ENCODE measurements around the gene CD300LD.

The CD300LD gene

DNA sequence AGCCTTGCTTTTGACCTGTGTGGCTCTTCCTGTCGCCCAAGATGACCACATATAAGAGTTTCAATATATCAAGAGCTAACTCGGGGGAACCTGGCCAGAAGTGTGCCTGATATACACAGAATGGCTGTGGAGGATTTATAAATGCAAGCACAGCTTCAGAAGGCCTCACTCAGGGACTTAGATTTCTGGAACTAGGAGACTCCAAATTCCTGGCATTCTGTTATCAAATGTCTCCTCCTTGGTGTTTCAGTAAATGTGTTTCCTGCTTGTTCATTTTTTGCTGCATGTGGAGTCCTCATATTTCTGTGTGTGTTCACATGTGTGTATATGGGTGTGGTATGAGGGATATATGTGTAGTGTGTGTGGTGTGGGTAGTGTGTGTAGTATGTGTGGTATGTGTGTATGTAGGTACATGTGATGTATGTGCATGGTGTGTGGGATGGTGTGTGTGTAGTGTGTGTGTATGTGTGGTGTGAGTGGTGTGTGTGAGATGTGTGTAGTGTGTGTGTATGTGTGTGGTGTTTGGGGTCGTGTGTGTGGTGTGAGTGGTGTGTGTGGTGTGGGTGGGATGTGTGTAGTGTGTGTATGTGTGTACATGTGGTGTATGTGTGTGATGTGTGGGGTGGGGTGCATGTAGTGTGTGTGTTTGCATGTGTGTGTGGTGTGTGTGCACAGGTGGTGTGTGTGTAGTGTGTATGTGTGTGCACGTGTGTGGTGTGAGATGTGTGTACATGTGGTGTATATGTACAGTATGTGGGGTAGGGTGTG is 23.8 kb downstream of the CD300LD start:
- no peak for DNase-seq (ENCODE audit: low read depth, low spot score)
- TF ChIP-seq, protein P1, sequence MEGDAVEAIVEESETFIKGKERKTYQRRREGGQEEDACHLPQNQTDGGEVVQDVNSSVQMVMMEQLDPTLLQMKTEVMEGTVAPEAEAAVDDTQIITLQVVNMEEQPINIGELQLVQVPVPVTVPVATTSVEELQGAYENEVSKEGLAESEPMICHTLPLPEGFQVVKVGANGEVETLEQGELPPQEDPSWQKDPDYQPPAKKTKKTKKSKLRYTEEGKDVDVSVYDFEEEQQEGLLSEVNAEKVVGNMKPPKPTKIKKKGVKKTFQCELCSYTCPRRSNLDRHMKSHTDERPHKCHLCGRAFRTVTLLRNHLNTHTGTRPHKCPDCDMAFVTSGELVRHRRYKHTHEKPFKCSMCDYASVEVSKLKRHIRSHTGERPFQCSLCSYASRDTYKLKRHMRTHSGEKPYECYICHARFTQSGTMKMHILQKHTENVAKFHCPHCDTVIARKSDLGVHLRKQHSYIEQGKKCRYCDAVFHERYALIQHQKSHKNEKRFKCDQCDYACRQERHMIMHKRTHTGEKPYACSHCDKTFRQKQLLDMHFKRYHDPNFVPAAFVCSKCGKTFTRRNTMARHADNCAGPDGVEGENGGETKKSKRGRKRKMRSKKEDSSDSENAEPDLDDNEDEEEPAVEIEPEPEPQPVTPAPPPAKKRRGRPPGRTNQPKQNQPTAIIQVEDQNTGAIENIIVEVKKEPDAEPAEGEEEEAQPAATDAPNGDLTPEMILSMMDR (IDR thresholded peaks at IDR 0.05; ENCODE audit: low read depth, low read length), result no peak
- H3K4me3 ChIP-seq (ENCODE audit: low read depth, low read length), result no peak overlapping the region
- in situ Hi-C loops (cut with HindIII; ENCODE audit: low sequenced_read_pairs), result no loop called here

GRCh38 chr17:74567397-74567796 is 24.7 kb downstream of the CD300LD start, which contains the start of gene CD300H:
TSS of gene CD300H (minus strand) at chr17:74567509.
- H3K4me3 ChIP-seq (ENCODE audit: low read depth, low read length), result no peak within 1 kb of the TSS
- in situ Hi-C loops (cut with HindIII; ENCODE audit: low sequenced_read_pairs), result no loop called here
- no peak for DNase-seq (ENCODE audit: low read depth, low spot score)
- TF ChIP-seq, protein P1 (IDR thresholded peaks at IDR 0.05; ENCODE audit: low read depth, low read length), result no peak

DNA sequence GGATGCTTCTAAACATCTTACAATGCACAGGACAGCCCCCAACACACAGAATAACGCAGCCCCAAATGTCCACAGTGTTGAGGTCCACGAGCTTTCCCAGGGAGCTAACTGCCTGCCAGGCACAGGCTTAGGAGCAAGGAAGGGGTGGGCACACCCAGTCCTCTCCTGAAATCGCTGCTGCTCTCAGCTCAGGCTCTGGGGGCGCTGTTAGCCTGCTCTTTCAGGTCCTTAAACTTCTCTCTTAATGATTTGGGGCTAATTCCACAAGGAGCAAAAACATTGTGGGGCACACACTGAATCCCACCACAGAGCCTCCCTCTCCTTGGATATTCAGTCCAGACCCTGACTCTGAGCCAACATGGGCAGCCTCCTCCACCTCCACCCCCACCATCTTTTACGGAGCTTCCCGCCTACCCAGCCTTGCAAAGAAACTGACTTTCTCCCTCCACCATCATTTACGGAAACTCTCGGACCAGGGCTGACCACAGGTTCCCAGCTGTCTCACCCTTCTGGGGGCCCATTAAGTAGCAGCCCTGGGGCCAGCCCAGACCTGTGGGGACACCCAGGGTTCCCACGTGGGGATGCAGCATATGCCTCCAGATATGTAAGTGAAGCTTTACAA is 25.8 kb downstream of the CD300LD start:
- H3K4me3 ChIP-seq (ENCODE audit: low read depth, low read length), result no peak overlapping the region
- in situ Hi-C loops (cut with HindIII; ENCODE audit: low sequenced_read_pairs), result no loop called here
- TF ChIP-seq, protein P1 (IDR thresholded peaks at IDR 0.05; ENCODE audit: low read depth, low read length), result peak; percentile 37
- no peak for DNase-seq (ENCODE audit: low read depth, low spot score)

GRCh38 chr17:74565126-74565525 is 27.0 kb downstream of the CD300LD start:
- H3K4me3 ChIP-seq (ENCODE audit: low read depth, low read length), result no peak overlapping the region
- in situ Hi-C loops (cut with HindIII; ENCODE audit: low sequenced_read_pairs), result no loop called here
- TF ChIP-seq, protein P1 (IDR thresholded peaks at IDR 0.05; ENCODE audit: low read depth, low read length), result no peak
- DNase-seq (ENCODE audit: low read depth, low spot score), result no peak

DNA sequence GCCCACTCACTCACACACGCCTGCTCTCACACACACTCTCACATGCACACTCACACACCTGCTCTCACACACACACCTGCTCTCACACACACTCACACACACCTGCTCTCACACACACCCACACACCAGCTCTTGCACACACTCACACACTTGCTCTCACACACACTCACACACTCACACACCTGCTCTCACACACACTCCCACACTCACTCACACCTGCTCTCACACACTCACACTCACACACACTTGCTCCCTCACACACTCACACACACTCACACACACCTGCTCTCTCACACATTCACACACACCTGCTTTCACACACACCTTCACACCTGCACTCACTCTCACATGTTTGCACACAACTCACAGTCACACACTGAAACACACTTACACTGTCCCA is 28.7 kb downstream of the CD300LD start:
- TF ChIP-seq, protein P1 (IDR thresholded peaks at IDR 0.05; ENCODE audit: low read depth, low read length), result no peak
- H3K4me3 ChIP-seq (ENCODE audit: low read depth, low read length), result no peak overlapping the region
- in situ Hi-C loops (cut with HindIII; ENCODE audit: low sequenced_read_pairs), result no loop called here
- DNase-seq (ENCODE audit: low read depth, low spot score), result no peak

GRCh38 chr17:74561586-74561985 is 30.5 kb downstream of the CD300LD start:
- TF ChIP-seq, protein P1 (IDR thresholded peaks at IDR 0.05; ENCODE audit: low read depth, low read length), result no peak
- no peak overlapping the region for H3K4me3 ChIP-seq (ENCODE audit: low read depth, low read length)
- DNase-seq (ENCODE audit: low read depth, low spot score), result no peak
- in situ Hi-C loops (cut with HindIII; ENCODE audit: low sequenced_read_pairs), result no loop called here
